Measurements from ENCODE around the gene SMCP.

Gene SMCP, protein sequence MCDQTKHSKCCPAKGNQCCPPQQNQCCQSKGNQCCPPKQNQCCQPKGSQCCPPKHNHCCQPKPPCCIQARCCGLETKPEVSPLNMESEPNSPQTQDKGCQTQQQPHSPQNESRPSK

DNA sequence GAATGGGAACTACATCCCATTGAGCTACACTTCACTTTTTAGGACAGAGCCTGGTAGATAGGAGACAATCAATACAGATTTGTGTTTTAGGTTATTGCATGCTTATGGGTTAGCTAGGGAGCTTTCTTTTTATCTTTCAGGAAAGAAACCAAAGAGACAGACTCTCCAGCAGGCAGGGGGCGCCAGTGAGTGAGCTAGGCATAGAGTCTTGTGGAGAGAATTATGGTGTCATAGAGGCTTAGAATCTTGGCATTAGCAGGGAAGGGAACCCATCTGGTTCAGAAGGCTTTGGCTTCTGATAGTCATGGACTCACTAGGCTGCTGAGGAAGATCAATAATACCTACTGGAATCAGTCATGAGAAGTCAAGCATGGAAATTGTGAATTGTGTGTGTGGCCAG, at the start of gene SMCP:
Gene SMCP (plus strand): TSS at position 281 of the 400 bp plus-strand sequence. CDS start 6,101 bp downstream, outside the sequence.
- DNase-seq, result no peak

GRCh38 chr1:152836870-152837269, 41.3 kb upstream of the SMCP start:
- no peak for DNase-seq

- no peak for DNase-seq
These were observed 35.6 kb upstream of the SMCP start, which contains the start of gene LCE6A for GRCh38 chr1:152842556-152842955. Gene LCE6A, plus strand, starts transcription at chr1:152842856. Its CDS starts 665 bp downstream, at chr1:152843521.

- no peak for DNase-seq
These were observed 22.5 kb upstream of the SMCP start for GRCh38 chr1:152855661-152856060.

DNA sequence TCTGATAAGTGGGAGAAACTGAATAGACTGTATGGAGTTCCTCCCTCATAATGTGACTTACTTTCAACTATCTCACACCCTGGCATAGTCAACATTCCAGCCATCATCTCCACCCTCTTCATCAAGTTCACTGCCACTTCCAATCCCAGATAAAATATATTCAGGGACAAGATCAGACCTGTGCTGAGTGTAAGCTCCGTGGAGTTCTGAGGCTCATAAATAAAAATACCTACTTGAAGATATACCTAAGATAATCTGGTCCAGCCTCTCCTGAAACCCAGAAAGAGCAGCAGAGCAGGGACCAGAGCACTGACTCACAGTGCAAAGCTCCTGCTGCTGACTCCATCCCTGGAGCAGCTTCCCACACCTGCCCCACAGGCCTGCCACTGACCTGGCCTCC, 20.1 kb upstream of the SMCP start:
- DNase-seq, result no peak

GRCh38 chr1:152859696-152860095, 18.4 kb upstream of the SMCP start, which contains the start of gene LCE7A:
Gene LCE7A, plus strand, starts transcription at chr1:152859996. Its CDS starts 702 bp downstream, at chr1:152860698.
- no peak for DNase-seq

DNA sequence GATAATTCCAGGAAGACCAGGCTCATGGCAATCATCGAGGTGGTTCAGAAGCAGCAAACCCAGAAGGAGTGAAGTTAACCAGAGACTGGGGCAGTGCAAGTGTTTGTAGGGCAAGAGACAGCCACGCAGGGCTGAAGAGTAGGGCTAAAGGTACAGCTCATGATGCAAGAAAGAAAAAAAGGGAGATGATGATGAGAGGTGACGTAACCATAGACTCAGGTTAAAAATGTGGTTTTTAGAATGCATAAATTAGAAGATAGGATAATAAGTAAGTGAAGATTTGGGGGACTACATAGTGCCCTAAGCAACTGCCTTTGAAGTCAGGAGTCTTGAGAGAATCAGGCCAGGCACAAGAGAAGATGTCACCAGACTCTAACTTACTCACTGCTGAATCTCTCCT, 18.0 kb upstream of the SMCP start:
- no peak for DNase-seq

- no peak for DNase-seq
These were observed 16.7 kb upstream of the SMCP start for GRCh38 chr1:152861374-152861773.

- DNase-seq, result no peak
These were observed 13.7 kb upstream of the SMCP start for GRCh38 chr1:152864443-152864842.

DNA sequence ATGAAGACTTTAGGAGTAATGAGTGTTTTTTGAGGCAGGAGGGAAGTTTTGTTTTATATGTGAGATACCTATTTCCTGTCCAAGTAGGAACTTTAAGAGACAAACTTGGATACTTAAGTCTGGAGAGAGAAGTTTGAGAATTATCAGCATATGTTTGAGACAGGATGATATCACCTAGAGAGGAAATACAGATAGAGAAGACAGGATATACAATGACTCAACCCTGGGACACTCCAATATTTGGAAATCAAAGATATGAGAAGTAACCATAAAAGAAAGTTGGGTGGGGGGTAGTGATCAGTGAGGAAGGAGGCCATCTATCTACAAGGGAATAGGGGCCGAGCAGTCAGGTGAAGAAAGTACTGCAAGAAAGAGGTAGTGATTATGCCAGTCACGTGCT, 11.8 kb upstream of the SMCP start:
- no peak for DNase-seq

DNA sequence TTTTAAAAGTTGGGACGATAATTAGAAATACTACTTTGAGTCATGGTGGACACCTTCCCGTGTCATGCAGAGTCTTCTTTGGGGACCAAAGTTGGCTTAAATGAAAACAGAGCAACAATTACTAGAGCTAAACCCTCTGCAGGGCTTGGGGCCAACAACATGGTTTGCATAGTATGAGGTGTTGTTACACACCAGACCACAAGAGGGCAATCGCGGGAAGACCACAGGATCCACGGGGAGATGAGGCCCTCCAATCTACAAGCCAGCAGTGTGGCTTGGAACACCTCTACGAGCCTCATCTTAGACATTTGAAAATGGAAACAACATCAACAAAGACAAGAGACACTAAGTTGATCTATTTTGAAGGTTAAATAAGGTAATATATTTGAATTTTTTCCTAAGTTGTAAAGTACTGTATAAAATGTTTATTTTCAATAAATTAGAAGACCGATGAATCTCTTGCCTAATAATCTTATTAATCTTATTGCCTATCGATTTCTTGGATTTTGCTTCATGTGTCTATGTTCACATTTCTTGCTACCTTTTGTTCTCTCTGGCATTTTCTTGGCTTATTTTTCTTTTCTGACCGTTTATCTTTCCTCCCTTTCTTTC, 8.2 kb upstream of the SMCP start:
- peak; percentile 65 for DNase-seq

DNA sequence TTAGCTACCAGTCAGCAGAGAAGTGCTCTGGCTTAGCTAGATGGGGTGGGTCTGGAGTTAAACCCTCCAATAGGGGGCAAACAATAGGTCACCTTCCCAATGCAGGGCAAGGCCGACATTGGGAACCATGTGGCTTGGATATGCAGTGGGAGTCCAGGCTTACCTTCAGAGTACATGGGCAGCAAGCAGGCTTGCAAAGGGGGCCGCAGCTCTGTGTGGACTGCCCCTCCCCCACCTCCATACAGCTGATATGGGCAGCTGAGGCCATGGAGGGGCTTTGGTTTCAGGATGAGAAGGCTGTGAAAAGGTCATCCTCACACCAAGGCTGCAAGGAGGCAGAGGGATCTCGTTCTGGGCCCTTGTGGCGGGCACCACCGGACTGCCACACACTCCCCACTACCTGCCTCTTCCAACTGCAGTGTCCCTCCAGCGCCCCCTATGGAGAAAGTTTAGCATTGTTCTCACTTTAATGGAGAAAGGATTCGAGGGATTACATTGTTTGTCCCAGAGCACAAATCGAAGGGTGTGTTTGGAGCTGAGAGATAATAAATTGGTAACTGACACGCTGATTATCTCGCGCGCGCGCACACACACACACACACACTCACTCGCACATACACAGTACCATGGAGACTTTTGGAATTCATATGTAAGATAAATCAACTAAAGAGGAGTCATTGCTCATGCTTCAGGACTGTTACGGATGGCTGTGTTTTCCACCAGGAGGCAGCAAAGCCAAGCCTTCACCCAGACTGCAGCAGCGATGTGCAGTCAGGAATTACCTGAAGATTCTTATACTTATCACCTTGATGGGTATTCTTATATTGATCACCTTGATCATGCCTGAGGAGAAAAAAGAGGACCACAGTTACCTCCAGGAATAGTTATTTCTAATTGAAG, 7.0 kb upstream of the SMCP start:
- peak; percentile 13 for DNase-seq

DNA sequence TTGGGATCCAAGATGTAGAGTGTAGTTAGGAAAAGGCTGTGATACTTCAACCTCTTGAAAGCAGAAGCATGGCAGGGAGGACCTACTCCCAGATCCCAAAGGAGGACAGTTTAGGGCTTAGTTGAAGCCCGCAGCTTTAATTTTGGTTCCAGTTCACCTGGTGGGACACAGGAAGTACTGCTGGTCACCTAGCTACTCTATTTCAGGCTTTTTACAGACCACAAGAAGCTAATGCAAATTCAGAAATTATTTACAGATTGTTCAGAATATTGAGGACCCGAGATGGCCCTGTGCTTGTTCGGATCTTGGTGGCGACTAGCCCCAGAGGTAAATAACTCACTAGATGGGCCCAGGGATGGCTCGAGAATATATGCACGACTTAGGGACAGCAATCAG, 6.4 kb upstream of the SMCP start:
- DNase-seq, result no peak

GRCh38 chr1:152873495-152873894, 4.6 kb upstream of the SMCP start:
- peak; percentile 72 for DNase-seq

GRCh38 chr1:152876827-152877226, 1.3 kb upstream of the SMCP start:
- no peak for DNase-seq

- no peak for DNase-seq
These were observed 1.6 kb downstream of the SMCP start for GRCh38 chr1:152879559-152880198.

- no peak for DNase-seq
These were observed 2.2 kb downstream of the SMCP start for GRCh38 chr1:152880316-152880715.

- no peak for DNase-seq
These were observed 2.8 kb downstream of the SMCP start for GRCh38 chr1:152880907-152881306.

- DNase-seq, result no peak
These were observed 6.0 kb downstream of the SMCP start for GRCh38 chr1:152884085-152884484.

- DNase-seq, result no peak
These were observed 6.4 kb downstream of the SMCP start for GRCh38 chr1:152884506-152884905.

- DNase-seq, result peak; percentile 58
These were observed 7.0 kb downstream of the SMCP start for GRCh38 chr1:152884966-152885624.

DNA sequence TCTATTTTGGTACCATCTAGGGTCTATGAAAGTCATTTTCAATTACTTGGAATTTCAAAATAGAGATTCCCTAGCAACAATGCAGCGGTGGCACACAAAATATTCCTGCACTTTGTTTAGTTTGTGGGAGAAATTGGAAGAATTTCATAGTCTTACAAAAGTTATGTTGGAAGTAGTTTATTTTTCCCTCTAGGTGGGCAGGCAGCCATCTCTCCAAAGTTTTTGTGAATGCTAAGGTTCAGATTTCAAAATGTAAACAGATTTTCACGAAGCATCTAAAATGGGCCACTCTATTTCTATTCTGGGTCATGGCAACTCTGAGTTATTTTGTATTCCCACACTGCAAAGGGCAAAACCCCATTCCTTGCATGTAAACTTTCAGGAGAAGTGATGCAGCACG, 8.0 kb downstream of the SMCP start:
- peak; percentile 24 for DNase-seq

Data from fibroblast of skin of right quadriceps (primary cell).